GM18873 (cell line): ENCODE measurements around the gene GIN1.

Experiments
- ATAC-seq: cut with Tn5 transposase; IDR thresholded peaks from one replicate; pipeline ENCODE4 v1.9.1; 2021; ENCODE audit warnings: mild to moderate bottlenecking, moderate library complexity, moderate number of reproducible peaks; ENCODE audit not compliant: unreplicated experiment, low FRiP score

GIN1 gene

GRCh38 chr5:103041071-103041676 is 78.8 kb downstream of the GIN1 start:
- no peak for ATAC-seq

DNA sequence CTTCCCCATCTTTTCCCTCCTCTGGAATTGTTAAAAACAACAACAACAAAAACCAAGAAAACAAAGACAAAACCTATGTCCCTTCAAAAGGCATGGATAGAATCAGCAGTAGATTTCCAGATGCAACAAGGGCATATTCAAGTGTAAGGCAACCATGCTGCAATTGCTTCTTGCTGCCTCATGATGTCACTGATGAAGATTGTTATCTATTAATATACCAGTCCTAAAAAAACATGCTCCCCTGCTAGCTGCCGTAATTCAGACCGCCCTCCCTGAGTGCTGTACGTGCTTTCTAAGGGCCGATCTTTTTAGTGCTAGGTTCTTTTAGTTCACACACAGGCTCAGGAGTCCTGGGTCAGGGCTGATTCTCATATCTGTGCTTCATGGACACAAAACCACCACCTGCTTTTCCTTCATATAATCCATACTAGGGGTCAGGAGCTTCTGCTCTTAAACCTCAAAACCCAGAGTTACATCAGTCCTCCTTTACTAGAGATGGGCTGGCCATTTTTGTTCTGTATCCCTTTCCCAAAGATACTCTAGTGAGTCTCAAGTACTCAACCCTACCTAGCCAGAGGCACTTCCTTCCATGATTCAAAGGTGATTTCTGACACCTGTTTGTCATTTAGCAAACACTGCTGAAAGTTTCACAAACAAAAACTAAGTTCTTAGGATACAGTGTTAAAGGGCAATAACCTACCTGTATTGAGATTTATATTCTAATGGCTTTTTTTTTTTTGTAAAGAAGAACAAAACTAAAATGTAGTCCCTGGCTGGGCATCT is 82.1 kb downstream of the GIN1 start:
- no peak for ATAC-seq

GRCh38 chr5:103036601-103037000 is 83.3 kb downstream of the GIN1 start:
- no peak for ATAC-seq
